Head of caudate nucleus (tissue), 42 donors: ENCODE data around the gene PARP15.
"Not testable (repeated sequence)": the region's sequence is repeated elsewhere in the genome, so short reads cannot be mapped to it uniquely, and the experiment has no call there.

Experiments
- DNase-seq, 42 donors: peaks; one replicate each; pipeline versions ENCODE4 v3.0.0 to v3.0.0-alpha.2; 2020 to 2021; ENCODE audit warnings: mixed read lengths in 7 of 42
- intact Hi-C: fragments of 100-400 bp; cut with DNase I; formaldehyde crosslinking; loops from one replicate; pipeline ENCODE4 v1.15.0; 2022

The PARP15 gene

DNA sequence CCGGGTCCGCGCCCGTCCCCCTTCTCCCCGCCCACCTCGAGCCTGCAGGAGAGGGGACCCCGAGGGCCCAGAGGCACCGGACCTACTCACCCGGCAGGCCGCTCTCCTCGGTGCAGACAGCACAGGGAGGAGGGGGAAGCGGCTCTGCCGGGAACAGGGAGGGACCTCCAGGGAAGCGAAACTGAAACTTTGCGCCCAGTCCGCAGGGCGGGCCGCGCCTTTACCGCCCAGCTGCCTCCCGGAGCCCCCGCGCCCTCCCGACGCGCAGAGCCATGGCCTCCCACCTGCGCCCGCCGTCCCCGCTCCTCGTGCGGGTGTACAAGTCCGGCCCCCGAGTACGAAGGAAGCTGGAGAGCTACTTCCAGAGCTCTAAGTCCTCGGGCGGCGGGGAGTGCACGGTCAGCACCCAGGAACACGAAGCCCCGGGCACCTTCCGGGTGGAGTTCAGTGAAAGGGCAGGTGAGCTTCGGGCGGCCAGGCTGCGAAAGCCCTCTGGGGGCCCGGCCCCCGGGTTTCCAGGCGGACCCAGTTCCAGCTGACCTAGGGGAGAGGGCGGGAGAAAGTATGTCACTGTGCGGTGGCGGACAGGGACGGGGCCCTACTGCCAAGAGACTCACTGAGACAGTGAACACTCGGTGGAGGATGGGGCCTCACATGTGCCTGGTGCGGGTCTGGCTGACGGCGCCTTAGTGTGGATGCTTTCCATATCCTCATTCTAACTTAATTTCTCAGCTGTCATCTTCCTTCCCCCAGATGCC, 13.1 kb upstream of the PARP15 start, which contains the start of the genes DTX3L and PARP9:
TSS of gene DTX3L (plus strand) at position 184 of the 758 bp plus-strand sequence. CDS start at position 273, 89 bp downstream.
TSS of gene PARP9 (minus strand) at position 146 of the 758 bp plus-strand sequence. CDS start 4,680 bp downstream, outside the sequence.
- intact Hi-C loops, result loop anchor here (1.0 to 10.0 kb wide), 2 partner anchors 50 to 116 kb away; partner anchors contain the start of genes KPNA1 and PARP14
- DNase-seq, result peak; percentile 44 to 89 (median 70)

DNA sequence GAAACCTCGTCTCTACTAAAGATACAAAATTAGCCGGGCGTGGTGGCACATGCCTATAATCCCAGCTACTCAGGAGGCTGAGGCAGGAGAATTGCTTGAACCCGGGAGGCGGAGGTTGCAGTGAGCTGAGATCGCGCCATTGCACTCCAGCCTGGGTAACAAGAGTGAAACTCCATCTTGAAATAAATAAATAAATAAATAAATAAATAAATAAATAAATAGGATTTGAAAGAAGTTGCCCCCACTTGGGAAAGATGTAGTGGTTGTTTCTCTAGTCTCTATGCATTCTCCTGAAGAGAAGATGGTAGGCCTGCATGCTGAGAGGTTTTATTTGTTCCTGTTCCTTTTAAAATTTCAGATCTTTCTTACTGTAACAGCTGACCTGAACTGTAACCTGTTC, 9.3 kb upstream of the PARP15 start:
- DNase-seq, result not testable (repeated sequence)
- intact Hi-C loops, result loop anchor here (10.0 kb wide), 1 partner anchor 53 kb away; the partner anchor contains the start of gene KPNA1

DNA sequence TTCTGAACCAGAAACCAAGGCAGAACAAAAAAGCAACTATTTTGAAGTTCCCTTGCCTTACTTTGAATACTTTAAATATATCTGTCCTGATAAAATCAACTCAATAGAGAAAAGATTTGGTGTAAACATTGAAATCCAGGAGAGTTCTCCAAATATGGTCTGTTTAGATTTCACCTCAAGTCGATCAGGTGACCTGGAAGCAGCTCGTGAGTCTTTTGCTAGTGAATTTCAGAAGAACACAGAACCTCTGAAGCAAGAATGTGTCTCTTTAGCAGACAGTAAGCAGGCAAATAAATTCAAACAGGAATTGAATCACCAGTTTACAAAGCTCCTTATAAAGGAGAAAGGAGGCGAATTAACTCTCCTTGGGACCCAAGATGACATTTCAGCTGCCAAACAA, 8.7 kb upstream of the PARP15 start:
- no peak for DNase-seq
- intact Hi-C loops, result loop anchor here (10.0 kb wide), 1 partner anchor 54 kb away; the partner anchor contains the start of gene KPNA1

DNA sequence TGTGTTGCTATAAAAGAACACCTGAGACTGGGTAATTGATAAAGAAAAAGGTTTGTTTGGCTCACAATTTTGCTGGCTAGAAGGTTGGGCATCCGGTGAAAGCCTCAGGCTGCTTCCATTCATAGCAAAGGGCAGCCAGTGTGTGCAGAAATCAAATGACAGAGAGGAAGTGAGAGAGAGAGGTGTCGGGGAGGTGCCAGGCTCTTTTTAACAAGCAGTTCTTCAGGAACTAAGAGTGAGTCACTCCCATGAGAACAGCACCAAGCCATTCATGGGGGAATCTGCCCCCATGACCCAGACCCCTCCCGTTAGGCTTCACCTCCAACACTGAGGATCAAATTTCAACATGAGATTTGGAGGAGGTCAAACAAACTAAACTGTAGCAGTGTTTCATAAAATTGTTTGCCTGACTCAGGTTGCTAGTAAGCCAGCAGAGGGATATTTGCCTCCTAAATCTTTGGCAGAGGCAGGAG, 4.5 kb upstream of the PARP15 start:
- intact Hi-C loops, result no loop called here
- DNase-seq, result peak in 2 of 42 donors; percentile 4 to 5

DNA sequence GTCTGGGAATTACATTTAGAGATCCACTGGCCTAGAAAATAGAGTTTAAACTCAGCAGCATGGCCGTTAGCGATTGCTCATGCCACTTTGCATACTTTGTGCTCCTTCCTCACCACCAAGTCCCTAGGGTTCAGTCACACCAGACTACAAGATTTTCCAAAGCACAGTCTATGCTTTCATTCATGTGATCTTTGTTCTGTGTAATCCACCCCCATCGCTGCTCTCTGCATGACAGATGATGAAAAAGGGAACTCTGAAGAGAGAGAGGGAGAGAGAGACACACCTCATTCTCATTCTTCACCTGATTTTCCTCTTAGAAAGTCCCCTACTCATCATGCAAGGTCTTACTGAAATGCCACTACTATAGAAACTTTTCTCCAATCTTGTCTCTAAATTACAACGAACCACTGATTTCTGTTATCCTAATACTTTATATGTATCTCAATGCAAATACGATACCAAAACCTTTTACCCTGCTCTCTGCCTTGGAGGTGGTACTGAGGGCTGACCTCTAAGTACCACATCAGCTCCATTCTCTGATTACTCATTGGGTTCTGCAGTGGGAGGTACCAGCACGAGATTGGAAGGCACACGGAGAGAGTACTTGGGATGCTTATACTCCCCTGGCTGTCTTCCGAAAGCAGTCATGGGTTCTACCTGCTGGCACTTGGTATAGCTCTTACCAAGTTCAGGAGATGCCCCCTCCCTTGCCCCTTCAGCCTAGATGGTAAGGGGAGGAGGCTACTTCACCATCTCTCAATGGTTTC, 1.1 kb upstream of the PARP15 start:
- intact Hi-C loops, result no loop called here

DNA sequence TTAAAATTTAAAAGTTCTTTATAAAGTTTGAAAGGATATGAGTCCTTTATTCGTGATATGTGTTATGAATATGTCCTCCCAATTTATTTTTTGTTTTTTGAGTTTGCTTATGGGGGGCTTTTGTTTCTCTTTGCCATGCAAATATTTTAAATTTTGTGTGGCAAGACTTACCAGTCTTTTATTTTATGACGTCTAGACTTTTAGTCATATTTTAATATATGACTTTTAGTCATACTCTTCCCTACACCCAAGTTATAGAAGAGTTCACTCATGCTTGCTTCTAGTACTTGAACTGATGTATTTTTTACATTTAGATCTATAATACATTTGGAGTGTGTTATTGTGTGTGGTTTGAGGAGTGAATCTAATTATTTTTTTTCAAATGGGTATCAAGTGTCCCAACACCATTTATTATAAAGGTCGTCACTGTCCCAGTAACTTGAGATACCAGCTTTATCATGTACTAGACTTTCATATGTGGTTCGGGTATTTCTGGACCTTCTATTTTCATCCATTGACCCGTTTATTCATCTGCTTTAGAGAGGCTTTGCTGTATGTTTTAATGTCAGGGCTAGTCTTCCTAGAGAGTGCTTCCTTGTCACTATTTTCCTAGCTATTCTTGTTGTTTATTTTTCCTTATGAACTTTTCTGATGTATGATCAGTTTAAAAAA, 755 bp downstream of the PARP15 start:
- DNase-seq, result no peak
- intact Hi-C loops, result no loop called here

More for the DNA sequence above, 1.1 kb upstream of the PARP15 start:
- peak in 9 of 42 donors; percentile 11 to 46 (median 31) for DNase-seq

DNA sequence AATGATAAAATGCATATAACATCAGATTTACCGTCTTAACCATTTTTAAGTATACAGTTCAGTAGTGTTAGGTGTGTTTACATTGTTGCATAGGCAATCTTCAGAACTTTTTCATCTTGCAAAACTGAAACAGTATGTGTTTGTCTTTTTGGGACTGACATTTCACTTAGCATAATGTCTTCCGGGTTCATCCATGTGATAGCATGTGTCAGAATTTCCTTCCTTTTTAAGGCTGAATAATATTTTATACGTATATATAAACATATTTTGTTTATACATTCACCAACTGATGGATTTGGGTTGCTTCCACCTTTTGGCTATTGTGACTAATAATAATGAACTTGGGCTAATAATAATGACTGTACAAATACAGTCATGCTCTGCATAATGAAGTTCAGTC, 3.0 kb downstream of the PARP15 start:
- no peak for DNase-seq
- intact Hi-C loops, result no loop called here

DNA sequence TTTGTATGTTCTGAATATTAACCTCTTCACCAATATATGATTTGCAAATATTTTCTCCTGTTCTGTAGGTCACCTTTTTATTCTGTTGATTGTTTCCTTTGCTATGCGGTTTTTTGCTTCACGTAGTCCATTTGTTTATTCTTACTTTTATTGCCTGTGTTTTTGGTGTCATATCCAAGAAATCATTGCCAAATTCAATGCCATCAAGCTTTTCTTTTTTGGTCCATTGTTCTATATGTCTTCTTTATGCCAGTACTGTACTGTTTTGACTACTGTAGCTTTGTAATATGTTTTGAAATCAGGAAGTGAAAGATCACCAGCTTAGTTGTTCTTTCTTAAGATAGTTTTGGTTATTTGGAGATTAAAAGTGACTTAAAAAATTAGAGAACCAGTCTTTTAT, 4.2 kb downstream of the PARP15 start:
- no peak for DNase-seq
- intact Hi-C loops, result no loop called here

DNA sequence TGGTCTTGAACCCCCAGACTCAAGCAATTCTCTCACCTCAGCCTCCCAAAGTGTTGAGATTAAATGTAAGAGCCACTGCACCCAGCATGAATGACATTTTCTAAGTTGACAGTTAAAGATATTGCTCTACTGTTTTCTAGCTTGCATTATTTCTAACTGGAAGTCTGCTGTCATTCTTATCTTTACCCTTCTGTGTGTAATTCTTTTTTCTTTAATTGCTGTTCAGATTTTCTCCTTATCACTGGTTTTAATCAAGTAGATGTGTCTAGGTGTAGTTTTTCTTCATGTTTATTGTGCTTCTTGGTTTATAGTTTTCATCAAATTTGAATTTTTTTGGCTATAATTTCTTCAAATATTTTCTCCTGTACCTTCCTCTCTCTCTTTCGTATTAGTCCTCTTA, 4.9 kb downstream of the PARP15 start:
- intact Hi-C loops, result no loop called here
- no peak for DNase-seq

DNA sequence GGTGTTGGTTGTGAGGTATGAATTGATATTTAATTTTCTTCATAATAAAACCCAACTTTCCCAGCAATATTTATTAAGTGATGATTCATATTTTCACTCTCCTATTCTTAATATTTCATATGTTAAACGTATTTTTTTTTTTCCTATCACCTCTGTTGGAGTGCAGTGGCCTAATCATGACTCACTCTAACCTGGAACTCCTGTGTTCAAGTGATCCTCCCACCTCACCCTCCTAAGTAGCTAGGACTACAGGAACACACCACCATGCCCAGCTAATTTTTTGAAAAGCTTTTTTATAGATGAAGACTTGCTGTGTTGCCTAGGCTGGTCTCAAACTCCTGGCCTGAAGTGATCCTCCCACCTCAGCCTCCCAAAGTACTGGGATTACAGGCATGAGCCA, 8.6 kb downstream of the PARP15 start:
- intact Hi-C loops, result no loop called here
- DNase-seq, result no peak

DNA sequence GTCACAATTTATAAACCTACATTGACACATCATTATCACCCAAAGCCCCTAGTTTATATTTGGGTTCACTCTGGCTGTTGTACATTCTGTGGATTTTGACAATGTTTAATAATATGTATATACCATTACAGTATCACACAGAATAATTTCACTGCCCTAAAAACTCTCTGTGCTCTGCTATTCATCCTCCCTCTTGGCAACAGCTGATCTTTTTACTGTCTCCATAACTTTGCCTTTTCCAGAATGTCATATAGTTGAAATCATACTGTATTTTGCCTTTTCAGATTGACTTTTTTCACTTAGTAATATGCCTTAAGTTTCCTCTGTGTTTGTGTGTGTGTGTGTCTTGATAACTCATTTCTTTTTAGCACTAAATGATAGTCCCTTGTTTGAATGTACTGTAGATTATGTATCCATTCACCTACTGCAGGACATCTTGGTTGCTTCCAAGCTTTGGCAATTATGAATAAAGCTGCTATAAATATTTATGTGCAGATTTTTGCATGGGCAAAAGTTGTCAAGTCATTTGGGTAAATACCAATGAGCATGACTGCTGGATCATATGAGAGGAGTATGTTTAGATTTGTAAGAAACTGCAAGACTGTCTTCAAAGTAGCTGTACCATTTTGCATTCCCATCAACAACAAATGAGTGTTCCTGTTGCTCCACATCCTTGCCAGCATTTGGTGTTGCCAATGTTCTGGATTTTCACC, 9.5 kb downstream of the PARP15 start:
- intact Hi-C loops, result no loop called here
- DNase-seq, result no peak

DNA sequence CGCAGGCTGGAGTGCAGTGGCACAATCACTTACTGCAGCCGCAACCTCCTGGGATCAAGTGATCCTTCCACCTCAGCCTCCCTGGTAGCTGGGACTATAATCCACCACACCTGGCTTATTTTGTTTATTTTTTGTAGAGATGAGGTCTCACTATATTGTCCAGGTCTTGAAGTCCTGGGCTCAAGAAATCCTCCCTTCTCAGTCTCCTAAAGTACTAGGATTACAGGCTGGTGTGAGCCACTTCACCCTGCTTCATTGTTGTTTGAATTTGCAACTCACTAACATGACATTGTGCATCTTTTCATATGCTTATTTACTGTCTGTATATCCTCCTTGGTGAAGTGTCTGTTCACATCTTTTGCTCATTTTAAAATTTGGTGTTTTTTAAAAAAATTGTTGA, 10.1 kb downstream of the PARP15 start:
- DNase-seq, result no peak
- intact Hi-C loops, result no loop called here

DNA sequence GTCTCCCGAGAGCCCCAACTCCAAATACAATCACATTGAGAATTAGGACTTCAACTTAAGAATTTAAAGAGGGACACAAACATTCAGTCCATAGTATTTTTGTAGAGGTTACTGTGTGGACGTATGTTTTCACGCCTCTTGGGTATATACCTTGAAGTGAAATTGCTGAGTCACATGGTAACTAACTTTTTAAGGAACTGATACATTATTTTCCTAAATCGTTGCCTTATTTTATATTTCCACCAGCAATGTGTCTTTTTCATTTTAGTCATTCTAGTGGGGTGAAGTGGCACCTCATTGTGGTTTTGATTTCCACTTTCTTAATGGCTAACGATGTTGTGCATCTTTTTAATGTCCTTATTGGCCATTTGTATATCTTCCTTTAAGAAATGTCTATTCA, 11.8 kb downstream of the PARP15 start:
- intact Hi-C loops, result no loop called here

DNA sequence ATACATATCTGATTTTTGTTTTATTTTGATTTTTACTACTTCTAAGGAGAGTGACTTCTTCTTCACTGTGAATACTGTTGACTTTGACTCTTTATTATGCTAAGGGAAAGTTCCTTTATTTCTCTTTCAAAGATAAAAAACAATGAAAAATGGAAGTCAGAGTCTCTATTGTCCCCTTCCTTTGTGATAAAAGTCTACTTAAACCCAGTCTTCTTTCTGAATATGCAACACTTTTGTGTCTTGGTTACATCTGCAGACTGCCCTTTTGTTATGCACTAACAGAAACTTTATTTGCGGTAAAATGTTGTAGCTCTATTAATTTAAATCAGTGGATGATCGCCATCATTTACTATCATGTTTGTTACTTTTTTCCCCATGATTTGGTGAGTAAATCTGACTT, 13.2 kb downstream of the PARP15 start:
- DNase-seq, result no peak
- intact Hi-C loops, result no loop called here

More for the DNA sequence above, 11.8 kb downstream of the PARP15 start:
- DNase-seq, result no peak

DNA sequence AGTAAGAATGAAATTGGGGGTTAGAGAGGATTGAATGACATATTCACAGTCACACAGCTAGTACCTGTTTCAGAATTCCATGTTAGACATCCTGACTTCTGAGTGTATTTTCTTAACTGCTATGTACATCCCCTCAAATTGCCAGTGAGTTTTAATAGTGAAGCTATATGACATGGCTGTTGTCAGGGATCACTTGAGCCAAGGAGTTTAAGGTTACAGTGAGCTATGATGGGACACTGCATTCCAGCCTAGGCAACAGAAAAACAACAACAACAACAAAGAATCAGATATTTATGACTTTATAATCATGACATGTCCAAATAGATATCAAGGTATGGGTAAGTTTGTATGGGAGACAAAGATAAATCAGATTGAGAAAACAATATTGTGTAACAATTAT, 16.6 kb downstream of the PARP15 start:
- DNase-seq, result no peak
- intact Hi-C loops, result no loop called here

DNA sequence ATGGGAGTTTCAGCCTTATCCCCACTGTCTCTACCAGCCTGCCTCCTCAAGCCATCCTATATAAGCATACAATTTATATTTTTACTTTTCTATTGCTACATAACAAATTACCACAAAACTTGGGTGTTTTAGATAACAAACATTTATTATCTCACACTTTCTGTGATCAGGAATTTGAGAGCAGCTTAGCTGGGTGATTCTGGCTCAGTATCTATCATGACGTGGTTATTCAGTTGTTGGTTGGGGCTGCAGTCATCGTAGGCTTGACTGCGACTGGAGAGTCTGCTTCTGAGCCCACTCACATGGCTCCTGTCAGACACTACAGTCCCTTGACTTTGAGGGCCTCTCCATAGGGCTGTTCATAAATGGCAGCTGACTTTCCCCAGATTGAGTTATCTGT, 20.7 kb downstream of the PARP15 start:
- DNase-seq, result no peak
- intact Hi-C loops, result no loop called here

DNA sequence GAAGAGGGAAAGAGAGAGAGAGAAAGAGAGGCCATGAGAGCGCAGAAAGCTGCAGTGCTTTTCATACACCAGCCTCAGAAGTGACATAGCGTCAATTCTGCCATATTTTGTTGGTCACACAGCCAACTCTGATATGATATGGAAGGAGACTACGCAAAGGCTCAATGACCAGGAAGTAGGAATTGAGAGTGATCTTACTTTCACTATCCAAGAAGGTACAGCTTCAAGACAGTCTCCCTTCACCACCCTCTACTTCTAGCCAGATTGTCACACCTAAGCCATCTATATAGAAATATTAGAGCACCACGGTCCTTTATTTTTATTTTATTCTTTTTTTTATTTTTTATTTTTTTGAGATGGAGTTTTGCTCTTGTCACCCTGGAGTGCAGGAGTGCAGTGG, 21.1 kb downstream of the PARP15 start:
- DNase-seq, result no peak
- intact Hi-C loops, result no loop called here

DNA sequence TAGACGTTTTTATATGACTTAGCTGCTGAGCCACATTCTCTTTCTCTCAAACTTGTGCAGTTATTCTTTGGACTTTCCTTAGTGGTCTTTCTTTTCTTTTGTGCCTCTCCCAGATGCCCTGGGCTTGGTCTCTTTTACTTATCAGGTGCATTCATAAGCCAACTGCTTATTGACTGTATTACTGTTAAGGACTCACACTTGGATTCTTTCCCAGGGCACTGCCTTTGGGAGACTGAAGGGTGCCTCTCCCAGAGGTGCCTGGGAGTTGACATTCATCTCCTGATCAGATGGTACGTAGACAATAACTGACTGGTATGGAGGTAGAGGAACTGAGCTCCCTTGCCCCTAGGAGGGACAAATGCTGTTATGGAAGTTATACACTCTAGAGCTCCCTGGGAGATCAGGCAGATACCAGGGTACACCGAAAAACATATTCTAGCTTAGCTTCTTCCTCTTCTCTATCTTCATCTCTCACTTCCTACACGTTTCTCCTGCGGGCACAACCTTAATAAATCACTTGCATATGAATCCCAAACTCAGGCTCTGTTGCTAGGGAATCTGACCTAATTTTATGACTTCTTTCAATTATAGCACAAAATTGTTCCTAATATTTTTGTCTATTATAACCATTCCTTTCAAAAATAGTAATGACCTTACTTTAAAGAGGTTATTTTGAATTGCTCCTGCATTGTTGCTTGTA, 24.7 kb downstream of the PARP15 start:
- peak in 6 of 42 donors; percentile 7 to 50 (median 18) for DNase-seq
- intact Hi-C loops, result no loop called here
